Stimulated activated CD8-positive, alpha-beta memory T cell treated with anti-CD3 and anti-CD28 coated beads, Interleukin-4, amount 100 ng/mL, for 1 hour (primary cell): Measurements from ENCODE around the gene FAM3B.

Experiments
- DNase-seq, 2 donors: peaks; one replicate each; pipeline ENCODE4 v3.0.0-alpha.2; 2020; ENCODE audit warnings: low read depth in 2 of 2, low spot score in 1 of 2

Gene FAM3B

GRCh38 chr21:41367945-41368734 is 51.5 kb downstream of the FAM3B start:
- no peak for DNase-seq

- DNase-seq = no peak
These were observed 52.1 kb downstream of the FAM3B start for GRCh38 chr21:41368735-41369104.

- DNase-seq = no peak
These were observed 52.7 kb downstream of the FAM3B start for GRCh38 chr21:41369105-41369919.

GRCh38 chr21:41369920-41370839 is 53.6 kb downstream of the FAM3B start:
- no peak for DNase-seq

GRCh38 chr21:41370840-41371684 is 54.5 kb downstream of the FAM3B start:
- no peak for DNase-seq

- no peak for DNase-seq
These were observed 55.1 kb downstream of the FAM3B start for GRCh38 chr21:41371685-41372030.

GRCh38 chr21:41373253-41373652 is 56.7 kb downstream of the FAM3B start:
- no peak for DNase-seq

- no peak for DNase-seq
These were observed 57.2 kb downstream of the FAM3B start for GRCh38 chr21:41373763-41374162.

- DNase-seq = no peak
These were observed 57.6 kb downstream of the FAM3B start for GRCh38 chr21:41374177-41374712.

GRCh38 chr21:41374867-41375533 is 58.4 kb downstream of the FAM3B start:
- DNase-seq = no peak

GRCh38 chr21:41375875-41376274 is 59.3 kb downstream of the FAM3B start:
- no peak for DNase-seq

GRCh38 chr21:41377715-41378114 is 61.1 kb downstream of the FAM3B start:
- DNase-seq = no peak

- DNase-seq = no peak
These were observed 62.2 kb downstream of the FAM3B start for GRCh38 chr21:41378849-41379248.

GRCh38 chr21:41379901-41380300 is 63.3 kb downstream of the FAM3B start:
- DNase-seq = no peak

- DNase-seq = no peak
These were observed 65.1 kb downstream of the FAM3B start for GRCh38 chr21:41381731-41382130.

GRCh38 chr21:41387042-41387819 is 70.6 kb downstream of the FAM3B start:
- no peak for DNase-seq

GRCh38 chr21:41387824-41388223 is 71.2 kb downstream of the FAM3B start:
- DNase-seq = no peak

GRCh38 chr21:41388259-41388658 is 71.7 kb downstream of the FAM3B start:
- DNase-seq = no peak

GRCh38 chr21:41390043-41390639 is 73.5 kb downstream of the FAM3B start:
- no peak for DNase-seq
